HEK293 (cell line): Measurements from ENCODE around the gene CASP8AP2.

Experiments used
- CTCF ChIA-PET: fragments of 350-600 bp; formaldehyde crosslinking; extraction: SDS; loops from one replicate; lab custom pipeline; 2021; ENCODE audit warnings: antibody characterized with exemption; lab: Yijun Ruan, JAX
- POLR2A ChIA-PET: fragments of 300-600 bp; formaldehyde crosslinking; extraction: SDS; loops from one replicate; lab custom pipeline; 2020; ENCODE audit warnings: antibody characterized with exemption, inconsistent platforms; lab: Yijun Ruan, JAX
- H3K27ac ChIP-seq: fragments of 200-500 bp; sonication (Bioruptor generic); 2 replicates; pipeline ENCODE4 v1.5.1; 2014; ENCODE audit warnings: low read depth, low read length, control low read depth, inconsistent platforms; ENCODE audit errors: extremely low read depth
- H3K36me3 ChIP-seq, 2 experiments: fragments of 200-500 bp in 1 of 2; sonication (Bioruptor generic) in 1 of 2; 1 replicate in 1 of 2; 2 replicates in 1 of 2; pipeline ENCODE4 v1.5.1; 2014 to 2017; ENCODE audit warnings: inconsistent platforms in 2 of 2, low read length in 2 of 2; ENCODE audit not compliant: control insufficient read depth in 2 of 2, insufficient read depth in 1 of 2
- H3K4me1 ChIP-seq: fragments of 200-500 bp; sonication (Bioruptor generic); 2 replicates; pipeline ENCODE4 v1.5.1; 2014; ENCODE audit warnings: mild to moderate bottlenecking, low read length, inconsistent platforms; ENCODE audit not compliant: control insufficient read depth, insufficient read depth
- H3K4me3 ChIP-seq: 2 replicates; pipeline ENCODE4 v1.5.1; 2011; ENCODE audit warnings: low read depth, mild to moderate bottlenecking, control low read depth, low read length, moderate library complexity
- H3K9me3 ChIP-seq: fragments of 200-500 bp; sonication (Bioruptor generic); 2 replicates; pipeline ENCODE4 v1.5.1; 2014; ENCODE audit warnings: low read depth, low read length, inconsistent platforms; ENCODE audit not compliant: control insufficient read depth, insufficient read depth
- GLIS1 ChIP-seq: fragments of 450-650 bp; formaldehyde crosslinking; IDR thresholded peaks from 2 replicates; pipeline ENCODE4 v1.5.1; 2016; ENCODE audit warnings: missing biosample characterization, missing genetic modification characterization
- MYNN ChIP-seq: fragments of 450-650 bp; formaldehyde crosslinking; IDR thresholded peaks from 2 replicates; pipeline ENCODE4 v1.5.1; 2016; ENCODE audit warnings: missing biosample characterization, missing genetic modification characterization, borderline replicate concordance
- OSR2 ChIP-seq: fragments of 450-650 bp; formaldehyde crosslinking; IDR thresholded peaks from 2 replicates; pipeline ENCODE4 v1.5.1; 2016; ENCODE audit warnings: missing biosample characterization, missing genetic modification characterization
- RBAK ChIP-seq: fragments of 450-650 bp; formaldehyde crosslinking; IDR thresholded peaks from 2 replicates; pipeline ENCODE4 v1.5.1; 2016; ENCODE audit warnings: missing biosample characterization, missing genetic modification characterization
- SETDB1 ChIP-seq: IDR thresholded peaks from one replicate; pipeline ENCODE4 v1.6.1; 2017; ENCODE audit warnings: mild to moderate bottlenecking, low read length, moderate library complexity, mixed read lengths; ENCODE audit not compliant: insufficient read length
- TRIM28 ChIP-seq: IDR thresholded peaks from 2 replicates; pipeline ENCODE4 v1.6.1; 2011; ENCODE audit warnings: low read length, control low read depth, borderline replicate concordance
- ZBTB26 ChIP-seq: fragments of 450-650 bp; formaldehyde crosslinking; optimal IDR thresholded peaks from 2 replicates; pipeline ENCODE3; 2016; ENCODE audit warnings: missing biosample characterization, mild to moderate bottlenecking, missing genetic modification characterization
- ZNF175 ChIP-seq: fragments of 450-650 bp; formaldehyde crosslinking; IDR thresholded peaks from 2 replicates; pipeline ENCODE4 v1.5.1; 2016; ENCODE audit warnings: missing biosample characterization, missing genetic modification characterization
- ZNF2 ChIP-seq: fragments of 450-650 bp; formaldehyde crosslinking; IDR thresholded peaks from 2 replicates; pipeline ENCODE4 v1.5.1; 2016; ENCODE audit warnings: missing biosample characterization, missing genetic modification characterization
- ZNF280D ChIP-seq: fragments of 450-650 bp; formaldehyde crosslinking; IDR thresholded peaks from 2 replicates; pipeline ENCODE4 v1.5.1; 2016; ENCODE audit warnings: missing biosample characterization, missing genetic modification characterization
- ZNF324 ChIP-seq: fragments of 450-650 bp; formaldehyde crosslinking; IDR thresholded peaks from 2 replicates; pipeline ENCODE4 v1.5.1; 2016; ENCODE audit warnings: missing biosample characterization, missing genetic modification characterization
- ZNF391 ChIP-seq: fragments of 450-650 bp; formaldehyde crosslinking; IDR thresholded peaks from 2 replicates; pipeline ENCODE4 v1.5.1; 2016; ENCODE audit warnings: low read depth, missing biosample characterization, missing genetic modification characterization, borderline replicate concordance
- ZNF404 ChIP-seq: fragments of 450-650 bp; formaldehyde crosslinking; IDR thresholded peaks from 2 replicates; pipeline ENCODE4 v1.5.1; 2017; ENCODE audit warnings: missing biosample characterization, missing genetic modification characterization
- ZNF416 ChIP-seq: fragments of 450-650 bp; formaldehyde crosslinking; IDR thresholded peaks from 2 replicates; pipeline ENCODE4 v1.5.1; 2016; ENCODE audit warnings: missing biosample characterization, missing genetic modification characterization
- ZNF561 ChIP-seq: fragments of 450-650 bp; IDR thresholded peaks from 2 replicates; pipeline ENCODE4 v1.5.1; 2018; ENCODE audit warnings: missing biosample characterization, missing genetic modification characterization, borderline replicate concordance
- ZNF629 ChIP-seq: fragments of 450-650 bp; formaldehyde crosslinking; IDR thresholded peaks from 2 replicates; pipeline ENCODE4 v1.5.1; 2017; ENCODE audit warnings: missing biosample characterization, missing genetic modification characterization
- ZNF701 ChIP-seq: fragments of 450-650 bp; formaldehyde crosslinking; IDR thresholded peaks from 2 replicates; pipeline ENCODE4 v1.5.1; 2016; ENCODE audit warnings: missing biosample characterization, missing genetic modification characterization
- ZNF791 ChIP-seq: fragments of 450-650 bp; formaldehyde crosslinking; IDR thresholded peaks from 2 replicates; pipeline ENCODE4 v1.5.1; 2016; ENCODE audit warnings: missing biosample characterization, missing genetic modification characterization
- ZSCAN18 ChIP-seq: fragments of 450-650 bp; formaldehyde crosslinking; IDR thresholded peaks from 2 replicates; pipeline ENCODE4 v1.5.1; 2016; ENCODE audit warnings: missing biosample characterization, missing genetic modification characterization
- TF ChIP-seq, protein P1 (sequence below): fragments of 450-650 bp; formaldehyde crosslinking; IDR thresholded peaks from 2 replicates; pipeline ENCODE4 v1.5.1; 2016; ENCODE audit warnings: missing biosample characterization, missing genetic modification characterization, low read depth

Gene CASP8AP2

GRCh38 chr6:89916136-89916920, 86.6 kb downstream of the CASP8AP2 start:
- no peak overlapping the region for H3K27ac ChIP-seq
- POLR2A ChIA-PET: no interaction called here
- no peaks in the 10 kb centered on the region for H3K4me1 ChIP-seq
- no peak for TF ChIP-seq ZNF280D (tag by site-specific recombination)
- TF ChIP-seq MYNN (tag by site-specific recombination): no peak
- TF ChIP-seq ZNF791: peak; percentile 94
- TF ChIP-seq ZNF701 (tag by site-specific recombination): no peak
- no peak for TF ChIP-seq ZNF629
- TF ChIP-seq TRIM28: peak; percentile 30; the same call in 1 of the 2 replicates
- peak; percentile 60 for TF ChIP-seq SETDB1
- no peaks in the 10 kb centered on the region for H3K9me3 ChIP-seq
- H3K36me3 ChIP-seq: no peaks in the 10 kb centered on the region
- CTCF ChIA-PET: interaction anchor here (0.6 to 0.8 kb wide), 2 partner anchors 24 to 70 kb away, joined by 3 read pairs; no protein-coding TSS in a partner anchor
- H3K4me3 ChIP-seq: no peak overlapping the region

- TF ChIP-seq ZNF391 (no peak), ZNF175 (tag by site-specific recombination) (no peak), ZNF561 (tag by site-specific recombination) (no peak), ZNF404 (tag by site-specific recombination) (no peak), ZSCAN18 (no peak), ZBTB26 (tag by site-specific recombination) (no peak), ZNF324 (tag by site-specific recombination) (no peak), GLIS1 (tag by site-specific recombination) (no peak), RBAK (tag by site-specific recombination) (no peak), ZNF416 (tag by site-specific recombination) (no peak), ZNF2 (tag by site-specific recombination) (no peak), OSR2 (tag by site-specific recombination) (no peak)
- TF ChIP-seq, protein P1, sequence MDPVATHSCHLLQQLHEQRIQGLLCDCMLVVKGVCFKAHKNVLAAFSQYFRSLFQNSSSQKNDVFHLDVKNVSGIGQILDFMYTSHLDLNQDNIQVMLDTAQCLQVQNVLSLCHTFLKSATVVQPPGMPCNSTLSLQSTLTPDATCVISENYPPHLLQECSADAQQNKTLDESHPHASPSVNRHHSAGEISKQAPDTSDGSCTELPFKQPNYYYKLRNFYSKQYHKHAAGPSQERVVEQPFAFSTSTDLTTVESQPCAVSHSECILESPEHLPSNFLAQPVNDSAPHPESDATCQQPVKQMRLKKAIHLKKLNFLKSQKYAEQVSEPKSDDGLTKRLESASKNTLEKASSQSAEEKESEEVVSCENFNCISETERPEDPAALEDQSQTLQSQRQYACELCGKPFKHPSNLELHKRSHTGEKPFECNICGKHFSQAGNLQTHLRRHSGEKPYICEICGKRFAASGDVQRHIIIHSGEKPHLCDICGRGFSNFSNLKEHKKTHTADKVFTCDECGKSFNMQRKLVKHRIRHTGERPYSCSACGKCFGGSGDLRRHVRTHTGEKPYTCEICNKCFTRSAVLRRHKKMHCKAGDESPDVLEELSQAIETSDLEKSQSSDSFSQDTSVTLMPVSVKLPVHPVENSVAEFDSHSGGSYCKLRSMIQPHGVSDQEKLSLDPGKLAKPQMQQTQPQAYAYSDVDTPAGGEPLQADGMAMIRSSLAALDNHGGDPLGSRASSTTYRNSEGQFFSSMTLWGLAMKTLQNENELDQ (tag by site-specific recombination): no peak
- H3K36me3 ChIP-seq: no peaks in the 10 kb centered on the region
- H3K4me3 ChIP-seq: no peak overlapping the region
- H3K9me3 ChIP-seq: no peaks in the 10 kb centered on the region
- H3K27ac ChIP-seq: no peak overlapping the region
- ChIA-PET CTCF (interaction anchor here (0.8 kb wide), 1 partner anchor 24 kb away, joined by 3 read pairs; no protein-coding TSS in a partner anchor), POLR2A (no interaction called here)
- H3K4me1 ChIP-seq: no peaks in the 10 kb centered on the region
Measured at GRCh38 chr6:89917216-89917615, 87.5 kb downstream of the CASP8AP2 start.
